ENCODE data around the gene KISS1R. TPM values are rescaled to one million over a fixed set of nuclear protein-coding genes. Genes with fewer than 3 reads are reported as not detected.
"Not testable (repeated sequence)": the region's sequence is repeated elsewhere in the genome, so short reads cannot be mapped to it uniquely, and the experiment has no call there.

The KISS1R gene
- polyA plus RNA-seq, 1 donor, result 0.25 TPM

DNA sequence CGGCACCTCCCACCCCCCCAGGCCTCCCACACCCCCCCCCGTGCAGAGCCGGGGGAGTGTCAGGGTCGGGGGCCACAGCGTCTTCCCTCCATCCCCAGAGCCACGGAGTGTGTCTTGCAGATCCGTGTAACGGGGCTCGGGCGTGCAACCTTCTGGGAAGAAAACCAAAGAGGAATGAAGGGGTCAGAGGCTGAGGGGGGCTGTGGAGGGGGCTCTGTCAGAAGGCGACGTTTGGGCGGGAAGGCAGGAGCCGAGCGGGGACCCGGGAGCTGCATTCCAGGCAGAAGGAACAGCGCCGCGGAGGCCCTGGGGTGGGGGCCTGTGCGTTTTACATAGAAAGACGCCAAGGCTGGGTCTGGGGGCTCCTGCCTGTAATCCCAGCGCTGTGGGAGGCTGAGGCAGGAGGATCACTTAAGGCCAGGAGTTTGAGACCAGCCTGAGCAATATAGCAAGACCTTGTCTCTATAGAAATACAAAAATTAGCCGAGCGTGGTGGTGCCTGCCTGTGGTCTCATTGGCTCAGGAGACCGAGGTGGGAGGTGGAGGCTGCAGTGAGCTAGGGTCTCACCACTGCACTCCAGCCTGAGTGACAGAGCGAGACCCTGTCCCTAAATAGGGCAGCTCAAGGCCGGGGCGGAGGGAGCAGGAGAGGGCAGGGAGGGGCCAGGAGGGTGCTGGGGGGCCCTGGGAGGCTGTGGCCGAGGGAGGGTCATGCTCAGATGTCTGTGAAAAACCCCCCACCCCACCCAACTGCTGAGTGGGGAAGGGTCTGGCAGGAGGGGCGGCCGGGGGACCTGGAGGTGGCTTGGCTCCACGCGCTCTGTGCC, 36.5 kb downstream of the KISS1R start:
- no peak for DNase-seq

DNA sequence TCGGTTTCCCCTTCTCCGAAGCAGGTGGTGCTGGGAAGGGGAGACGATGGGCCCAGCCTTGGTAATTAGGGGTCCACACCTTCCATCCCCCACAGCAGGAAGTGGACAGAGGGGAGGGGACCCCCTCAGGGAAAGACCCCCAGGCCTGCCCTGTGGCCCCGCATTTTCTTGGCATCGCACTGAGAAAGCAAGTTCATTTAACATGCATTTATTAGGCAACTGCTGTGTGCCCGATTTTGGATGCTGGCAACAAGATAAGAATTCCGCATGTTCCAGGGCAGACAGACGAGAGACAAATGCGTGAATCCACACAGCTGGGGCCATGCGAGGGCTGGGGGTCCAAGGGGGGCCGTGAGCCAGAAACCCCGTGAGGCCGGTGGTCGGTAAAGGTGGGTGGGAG, 37.1 kb downstream of the KISS1R start:
- no peak for DNase-seq

DNA sequence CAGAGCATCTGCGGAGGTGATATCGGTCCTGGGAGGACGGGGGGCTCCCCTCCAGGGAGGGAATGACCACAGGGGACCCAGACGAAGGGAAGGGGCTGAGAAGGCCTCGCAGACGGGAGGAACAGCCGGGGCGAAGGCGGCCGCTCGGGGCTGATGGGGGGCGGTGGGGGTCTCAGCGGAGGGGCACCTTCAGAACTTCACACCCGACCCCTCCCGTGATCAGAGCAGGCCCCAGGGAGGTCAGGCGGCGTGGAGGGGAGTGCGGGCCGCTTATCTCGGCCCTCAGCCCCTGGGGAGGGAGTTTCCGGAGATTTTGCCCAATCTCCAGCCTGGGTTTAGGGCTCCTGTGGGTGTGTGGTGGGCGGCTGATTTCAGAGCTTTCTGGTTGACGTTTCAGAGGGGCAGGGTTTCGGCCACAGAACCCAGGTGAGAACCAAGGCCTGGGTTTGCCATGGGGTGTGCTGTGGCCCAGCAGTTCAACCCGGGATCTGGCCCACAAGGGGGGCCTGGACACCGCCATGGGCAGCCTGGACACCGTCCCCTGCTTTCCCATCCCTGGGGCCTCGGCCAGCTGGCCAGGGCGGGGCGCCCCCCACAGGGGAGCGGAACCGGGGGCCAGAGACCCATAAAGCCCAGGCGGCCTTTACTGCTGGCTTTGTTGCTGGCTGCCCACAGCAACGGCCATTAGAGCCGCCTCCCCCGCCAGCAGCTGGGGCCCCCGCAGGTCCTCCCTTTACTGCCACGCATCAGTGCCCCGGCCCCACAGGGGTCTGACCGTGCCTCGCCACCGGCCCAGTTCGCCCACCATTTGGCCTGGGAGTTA, 37.8 kb downstream of the KISS1R start:
- DNase-seq, result peak; percentile 77

DNA sequence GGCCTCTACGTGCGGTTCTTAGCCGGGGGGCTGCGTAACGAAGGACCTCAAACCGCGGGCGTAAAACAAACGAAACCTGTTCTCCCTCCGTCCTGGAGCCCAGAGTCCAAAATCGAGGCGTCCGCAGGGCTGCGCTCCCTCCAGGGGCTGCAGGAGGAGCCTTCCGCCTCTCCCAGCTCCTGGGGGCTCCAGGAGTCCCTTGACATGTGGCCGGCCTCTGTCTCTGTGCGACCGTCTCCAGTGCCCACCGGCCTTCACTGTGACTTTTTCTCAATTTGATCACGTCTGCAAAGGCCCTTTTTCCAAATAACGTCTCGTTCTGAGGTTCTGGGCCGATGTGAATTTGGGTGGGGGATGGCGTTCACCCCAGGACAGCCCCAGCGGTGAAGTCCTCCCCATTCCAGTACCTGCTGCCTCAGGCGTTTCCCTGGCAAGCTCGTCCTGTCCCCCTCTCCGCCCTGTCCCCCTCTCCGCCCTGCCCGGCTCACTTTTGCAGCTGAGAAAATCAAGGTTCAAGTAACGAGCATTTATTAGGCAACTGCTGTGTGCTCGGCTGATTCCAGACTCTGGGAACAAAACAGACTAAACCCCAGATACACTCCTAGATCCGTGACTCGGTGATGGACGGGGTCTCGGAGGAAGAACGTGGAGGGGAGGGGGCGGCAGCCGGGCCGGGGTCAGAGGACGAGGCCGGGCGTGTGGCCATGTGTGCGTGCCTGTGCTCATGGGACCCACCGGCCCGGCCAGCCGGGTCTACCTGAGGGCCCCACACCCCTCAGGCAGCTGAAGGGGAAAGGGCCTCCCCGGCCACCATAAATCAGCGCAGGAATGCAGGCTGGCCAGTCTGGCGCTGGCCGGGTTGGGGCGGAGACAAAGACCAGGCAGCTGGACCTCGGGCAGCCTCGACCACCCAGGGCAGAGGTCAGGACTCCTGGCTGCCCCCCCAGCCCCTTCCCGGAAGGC, 39.0 kb downstream of the KISS1R start:
- no peak for DNase-seq

DNA sequence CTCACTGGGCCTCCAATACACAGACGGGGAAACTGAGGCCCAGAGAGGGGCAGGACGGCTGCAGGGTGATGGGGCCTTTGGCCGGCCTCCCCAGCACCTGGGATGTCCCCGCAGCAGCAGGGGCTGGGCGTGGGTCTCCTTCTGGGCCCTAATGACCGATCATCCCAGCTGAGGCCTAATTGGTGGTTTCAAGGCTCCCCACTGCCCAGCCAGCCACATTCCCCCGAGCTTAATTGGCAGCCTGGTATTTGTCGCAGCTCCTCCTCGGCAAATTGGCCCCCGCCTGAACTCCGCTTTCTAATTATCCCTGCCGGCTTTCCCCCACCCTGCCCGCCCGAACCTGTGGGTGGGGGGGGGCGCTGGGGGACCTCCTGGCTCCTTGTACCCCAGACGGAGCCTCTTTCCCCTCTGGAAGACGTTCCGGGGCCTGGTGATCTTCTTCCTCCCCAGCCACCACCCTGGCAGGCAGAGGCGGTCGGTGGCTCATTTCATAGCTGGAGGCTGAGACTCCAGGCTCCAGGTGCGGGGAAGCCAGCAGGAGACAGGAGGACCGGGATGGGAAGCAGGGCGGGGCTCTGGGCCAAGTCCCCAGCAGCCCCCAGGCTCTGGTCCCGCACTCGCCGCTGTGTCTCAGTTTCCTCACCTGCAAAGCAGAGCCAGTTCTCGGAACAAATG, 39.8 kb downstream of the KISS1R start:
- DNase-seq, result peak; percentile 71

DNA sequence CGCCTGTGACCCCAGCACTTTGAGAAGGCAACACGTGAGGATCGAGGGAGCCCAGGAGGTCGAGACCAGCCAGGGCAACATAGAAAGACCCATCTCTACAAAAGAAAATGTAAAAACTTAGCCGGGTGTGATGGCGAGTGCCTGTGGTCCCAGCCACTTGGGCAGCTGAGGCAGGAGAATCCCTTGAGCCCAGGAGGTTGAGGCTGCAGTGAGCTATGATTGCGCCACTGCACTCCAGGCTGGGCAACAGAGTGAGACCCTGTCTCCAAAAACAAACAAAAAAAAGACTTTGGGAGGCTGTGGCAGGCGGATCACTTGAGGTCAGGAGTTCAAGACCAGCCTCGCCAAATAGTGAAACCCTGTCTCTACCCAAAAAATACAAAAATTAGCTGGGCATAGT, 40.4 kb downstream of the KISS1R start:
- DNase-seq, result not testable (repeated sequence)

DNA sequence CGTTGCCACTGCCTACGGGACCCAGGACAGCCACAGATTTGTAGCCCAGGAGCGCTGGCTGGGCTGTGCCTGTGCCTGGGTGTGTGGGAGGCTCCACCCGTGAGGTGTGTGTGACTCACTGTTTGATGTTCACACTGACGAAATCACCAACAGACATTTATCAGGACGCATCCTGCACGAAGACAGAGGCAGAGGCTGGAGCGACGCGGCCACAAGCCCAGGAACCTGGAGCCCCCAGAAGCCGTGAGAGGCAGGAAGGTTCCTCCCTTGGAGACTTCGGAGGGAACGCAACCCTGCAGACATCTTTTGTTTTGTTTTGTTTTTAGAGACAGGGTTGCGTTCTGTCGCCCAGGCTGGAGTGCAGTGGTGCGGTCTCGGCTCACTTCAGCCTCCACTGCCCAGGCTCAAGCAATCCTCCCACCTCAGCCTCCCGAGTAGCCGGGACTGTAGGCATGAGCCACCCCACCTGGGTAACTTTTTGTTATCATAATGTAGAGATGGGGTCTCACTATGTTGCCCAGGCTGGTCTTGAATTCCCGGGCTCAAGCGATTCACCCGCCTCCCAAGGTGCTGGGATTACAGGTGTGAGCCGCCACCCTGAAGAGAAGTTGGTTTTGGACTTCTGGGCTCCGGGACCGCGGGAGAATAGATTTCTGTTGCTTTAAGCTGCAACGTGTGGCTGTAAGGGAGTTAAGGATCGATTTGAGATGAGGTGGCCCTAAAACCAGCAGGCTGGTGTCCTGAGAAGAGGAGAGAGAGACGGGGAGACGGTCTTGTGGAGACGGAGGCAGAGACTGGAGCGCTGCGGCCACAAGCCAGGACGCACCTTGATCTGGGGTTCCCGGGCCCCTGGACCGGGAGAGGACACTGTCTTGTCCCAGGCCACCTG, 42.1 kb downstream of the KISS1R start:
- DNase-seq, result no peak

DNA sequence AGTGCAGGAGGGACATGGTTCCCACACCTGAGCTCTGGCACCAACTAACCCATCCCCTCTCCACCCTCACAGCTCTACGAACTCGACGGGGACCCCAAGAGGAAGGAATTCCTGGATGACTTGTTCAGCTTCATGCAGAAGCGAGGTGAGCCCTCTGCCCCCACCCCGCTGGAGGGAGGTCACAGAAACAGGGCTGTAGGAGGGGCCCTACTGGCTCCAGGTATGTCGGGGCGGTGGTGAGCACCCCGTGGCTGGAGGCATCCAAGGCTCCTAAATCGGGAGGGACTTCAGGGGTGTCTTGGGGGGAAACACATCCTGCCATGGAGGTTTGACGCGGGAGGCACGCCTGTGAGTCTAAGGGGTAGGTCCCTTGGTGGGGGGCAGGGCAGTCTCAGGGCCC, 42.9 kb downstream of the KISS1R start:
- DNase-seq, result no peak

DNA sequence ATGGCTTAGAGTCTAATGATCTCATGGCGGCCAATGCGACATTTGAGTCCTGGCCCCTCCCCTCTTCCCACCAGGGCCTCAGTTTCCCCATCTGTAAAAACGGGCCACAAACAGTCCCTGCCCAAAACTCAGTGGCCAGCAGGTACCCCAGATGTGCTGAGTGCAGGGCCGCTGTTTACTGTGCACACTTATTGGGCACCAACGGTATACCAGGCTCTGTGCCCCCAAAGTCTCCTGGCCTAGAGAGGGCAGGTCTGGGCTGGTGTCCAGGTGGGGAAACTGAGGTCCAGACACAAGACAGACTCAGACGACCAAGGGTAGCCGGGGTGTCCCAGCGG, 43.4 kb downstream of the KISS1R start:
- no peak for DNase-seq

DNA sequence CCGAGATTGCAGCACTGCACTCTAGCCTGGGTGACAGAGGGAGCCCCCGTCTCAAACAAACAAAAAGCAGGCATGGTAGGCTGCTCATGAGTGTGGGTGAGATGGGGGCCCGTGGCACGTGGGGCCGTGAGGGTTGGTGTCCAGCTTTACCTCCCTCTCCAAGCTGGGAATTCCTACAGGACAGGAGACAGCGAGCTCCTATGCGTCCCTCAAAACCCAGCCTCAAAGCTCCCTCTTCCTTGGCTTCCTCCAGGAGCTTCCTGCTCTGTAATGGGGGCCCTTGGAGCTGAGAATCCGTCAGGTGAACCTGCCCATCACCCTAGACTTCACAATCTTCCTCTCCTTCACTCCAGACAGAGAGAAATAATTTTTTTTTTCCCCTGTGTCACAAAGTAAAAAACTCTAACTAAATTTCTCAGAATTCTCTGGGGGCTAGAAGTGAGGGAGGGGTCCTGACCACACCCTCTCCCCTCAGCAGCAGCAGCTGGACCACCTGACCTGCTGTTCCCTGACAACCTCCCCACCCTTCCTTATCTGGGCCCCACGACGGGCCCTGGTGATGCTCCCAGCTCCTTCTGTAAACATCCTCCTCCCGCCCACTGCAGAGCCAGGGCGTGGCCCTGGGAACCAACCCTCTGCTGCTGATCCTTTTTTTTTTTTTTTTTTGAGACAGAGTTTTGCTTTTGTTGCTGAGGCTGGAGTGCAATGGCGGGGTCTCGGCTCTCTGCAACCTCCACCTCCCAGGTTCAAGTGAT, 44.9 kb downstream of the KISS1R start:
- no peak for DNase-seq

DNA sequence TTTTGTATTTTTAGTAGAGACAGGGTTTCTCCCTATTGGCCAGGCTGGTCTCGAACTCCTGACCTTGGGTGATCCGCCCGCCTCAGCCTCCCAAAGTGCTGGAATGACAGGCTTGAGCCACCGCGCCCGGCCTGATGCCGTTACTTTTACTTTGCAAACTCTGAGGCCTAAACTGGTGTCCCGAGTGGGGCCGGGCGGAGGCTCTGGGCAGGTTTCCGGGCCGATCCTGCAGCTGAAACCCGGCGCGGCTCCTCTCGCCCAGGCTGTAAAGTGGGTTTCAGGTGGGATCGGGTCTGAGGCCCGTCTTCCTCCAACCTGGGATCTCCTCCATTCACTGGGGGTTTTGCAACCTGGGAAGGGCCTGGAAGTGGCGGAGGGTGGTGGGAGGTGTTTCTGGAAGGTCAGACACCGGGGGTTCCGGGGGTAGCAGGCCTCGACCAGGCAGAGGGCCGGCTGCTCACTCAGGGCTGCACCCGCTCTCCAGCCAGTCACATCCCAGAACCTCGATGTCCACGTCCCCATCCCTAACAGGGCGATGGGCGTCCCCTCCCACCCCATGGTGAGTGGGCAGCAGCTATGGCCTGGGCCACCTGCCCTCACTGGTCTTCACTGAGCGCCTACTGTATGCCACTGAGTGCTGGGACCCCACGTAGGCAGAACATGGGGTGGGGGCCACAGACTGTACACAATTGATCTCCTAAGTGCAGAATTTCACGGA, 45.7 kb downstream of the KISS1R start:
- no peak for DNase-seq

DNA sequence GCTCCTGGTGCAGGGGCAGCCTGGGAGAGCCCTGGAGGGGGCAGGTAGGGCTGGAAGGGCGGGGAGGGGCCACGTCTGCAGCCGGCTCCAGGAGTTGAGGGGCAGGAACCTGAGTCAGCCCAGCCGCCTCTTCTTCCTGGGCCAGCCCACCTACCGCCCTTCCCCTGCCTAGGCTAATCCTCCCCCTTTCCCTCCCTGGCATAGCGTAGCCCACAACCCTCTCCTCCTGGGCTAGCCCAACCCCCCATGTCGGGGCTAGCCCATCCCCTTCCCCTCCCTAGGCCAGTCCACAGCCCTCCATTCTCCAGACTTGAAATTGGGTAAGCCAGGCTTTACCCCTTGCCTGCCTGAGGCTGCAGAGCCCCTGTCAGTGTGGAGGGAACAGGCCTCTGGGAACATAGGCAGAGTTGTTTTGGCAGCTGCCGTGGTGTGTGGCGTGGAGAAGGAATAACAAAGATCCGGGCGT, 46.4 kb downstream of the KISS1R start:
- no peak for DNase-seq

DNA sequence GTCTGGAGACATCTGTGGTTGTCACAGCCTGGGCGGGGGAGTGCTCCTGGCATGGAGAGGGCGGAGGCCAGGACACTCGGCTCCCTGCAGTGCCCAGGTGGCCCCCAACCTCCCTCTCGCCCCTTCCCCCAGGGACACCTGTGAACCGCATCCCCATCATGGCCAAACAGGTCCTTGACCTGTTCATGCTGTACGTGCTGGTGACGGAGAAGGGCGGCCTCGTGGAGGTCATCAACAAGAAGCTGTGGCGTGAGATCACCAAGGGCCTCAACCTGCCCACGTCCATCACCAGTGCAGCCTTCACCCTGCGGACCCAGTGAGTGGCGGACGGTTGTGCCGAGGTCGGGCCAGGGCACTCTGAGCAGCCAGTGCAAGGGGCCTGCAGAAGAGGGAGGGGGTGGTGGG, 47.0 kb downstream of the KISS1R start:
- DNase-seq, result no peak

DNA sequence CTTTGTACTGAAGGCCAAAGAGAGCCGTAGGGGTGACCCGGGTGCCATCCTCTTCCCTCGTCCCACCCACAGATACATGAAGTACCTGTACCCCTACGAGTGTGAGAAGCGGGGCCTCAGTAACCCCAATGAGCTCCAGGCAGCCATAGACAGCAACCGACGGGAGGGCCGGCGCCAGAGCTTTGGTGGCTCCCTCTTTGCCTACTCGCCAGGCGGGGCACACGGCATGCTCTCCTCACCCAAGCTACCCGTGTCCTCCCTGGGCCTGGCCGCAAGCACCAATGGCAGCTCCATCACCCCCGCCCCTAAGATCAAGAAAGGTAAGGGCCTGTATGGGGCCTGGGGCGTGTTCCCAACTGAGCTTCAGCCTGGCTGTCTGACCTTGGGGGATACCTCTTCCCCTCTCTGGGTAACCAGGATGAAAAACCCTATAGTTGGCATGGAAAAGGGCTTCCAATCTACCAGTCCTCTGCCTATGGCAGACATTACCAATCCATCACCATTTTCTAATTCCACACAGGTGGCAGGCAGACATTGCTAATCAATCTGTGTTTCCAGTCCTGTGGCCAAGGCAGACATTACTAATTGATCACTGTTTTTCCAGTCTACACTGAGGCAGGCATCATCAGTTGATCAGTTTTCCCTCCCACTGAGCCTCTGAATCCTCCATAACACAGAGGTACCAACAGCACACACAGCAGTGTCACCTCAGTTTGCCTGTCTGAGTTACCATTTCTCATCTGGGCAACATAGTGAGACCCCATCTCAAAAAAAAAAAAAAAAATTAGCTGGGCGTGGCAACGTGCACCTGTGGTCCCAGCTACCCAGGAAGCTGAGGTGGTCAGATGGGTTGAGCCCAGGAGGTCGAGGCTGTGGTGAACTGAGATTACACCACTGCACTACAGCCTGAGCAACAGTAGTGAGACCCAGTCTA, 47.9 kb downstream of the KISS1R start:
- DNase-seq, result no peak

DNA sequence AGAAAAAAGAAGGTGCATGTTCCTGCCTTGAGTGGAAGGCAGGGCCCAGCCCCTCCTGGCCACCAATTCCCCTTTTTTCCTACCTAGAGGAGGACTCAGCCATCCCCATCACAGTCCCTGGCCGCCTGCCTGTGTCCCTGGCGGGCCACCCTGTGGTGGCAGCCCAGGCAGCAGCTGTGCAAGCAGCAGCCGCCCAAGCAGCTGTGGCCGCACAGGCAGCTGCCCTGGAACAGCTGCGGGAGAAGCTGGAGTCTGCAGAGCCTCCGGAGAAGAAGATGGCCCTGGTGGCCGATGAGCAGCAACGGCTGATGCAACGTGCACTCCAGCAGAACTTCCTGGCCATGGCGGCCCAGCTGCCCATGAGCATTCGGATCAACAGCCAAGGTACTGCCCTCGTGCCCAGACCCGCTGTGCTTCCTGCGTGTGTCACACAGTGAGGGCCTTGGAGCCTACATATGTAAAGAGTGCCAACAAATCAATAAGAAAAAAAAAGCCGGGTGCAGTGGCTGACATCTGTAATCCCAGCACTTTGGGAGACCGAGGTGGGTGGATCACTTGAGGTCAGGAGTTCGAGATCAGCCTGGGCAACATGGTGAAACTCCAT, 49.5 kb downstream of the KISS1R start:
- DNase-seq, result no peak
